Stimulated activated CD4-positive, alpha-beta T cell treated with anti-CD3 and anti-CD28 coated beads, Interleukin-12 subunit alpha, Interleukin-12 subunit beta, amount 100 ng/mL, for 24 hours (primary cell): Measurements from ENCODE around the gene ATP8B1.
"Not testable (repeated sequence)": the region's sequence is repeated elsewhere in the genome, so short reads cannot be mapped to it uniquely, and the experiment has no call there.

Experiments
- DNase-seq, 2 experiments: peaks; one replicate each; pipeline ENCODE4 v3.0.0-alpha.2; 2020; ENCODE audit warnings: low read depth in 2 of 2

ATP8B1 gene

GRCh38 chr18:57719211-57719935, 83.7 kb downstream of the ATP8B1 start:
- DNase-seq, result not testable (repeated sequence)

GRCh38 chr18:57716549-57716948, 86.6 kb downstream of the ATP8B1 start:
- no peak for DNase-seq

GRCh38 chr18:57715671-57716070, 87.4 kb downstream of the ATP8B1 start:
- DNase-seq, result no peak

- no peak for DNase-seq
Observed at GRCh38 chr18:57715073-57715472, 88.0 kb downstream of the ATP8B1 start.

GRCh38 chr18:57710226-57710625, 92.9 kb downstream of the ATP8B1 start:
- DNase-seq, result no peak

GRCh38 chr18:57709335-57709734, 93.8 kb downstream of the ATP8B1 start:
- DNase-seq, result no peak

- no peak for DNase-seq
Observed at GRCh38 chr18:57708288-57708687, 94.8 kb downstream of the ATP8B1 start.

- no peak for DNase-seq
Observed at GRCh38 chr18:57705832-57706595, 97.1 kb downstream of the ATP8B1 start.

- no peak for DNase-seq
Observed at GRCh38 chr18:57705011-57705410, 98.1 kb downstream of the ATP8B1 start.

- DNase-seq, result no peak
Observed at GRCh38 chr18:57698571-57699276, 104.4 kb downstream of the ATP8B1 start.

GRCh38 chr18:57697426-57697825, 105.7 kb downstream of the ATP8B1 start:
- DNase-seq, result no peak

- no peak for DNase-seq
Observed at GRCh38 chr18:57696271-57696670, 106.8 kb downstream of the ATP8B1 start.

GRCh38 chr18:57691363-57691762, 111.8 kb downstream of the ATP8B1 start:
- DNase-seq, result no peak

GRCh38 chr18:57687970-57688369, 115.1 kb downstream of the ATP8B1 start:
- DNase-seq, result no peak

- DNase-seq, result no peak
Observed at GRCh38 chr18:57683470-57683869, 119.6 kb downstream of the ATP8B1 start.

- DNase-seq, result no peak
Observed at GRCh38 chr18:57677262-57678211, 125.6 kb downstream of the ATP8B1 start.

GRCh38 chr18:57674891-57675290, 128.2 kb downstream of the ATP8B1 start:
- DNase-seq, result no peak

- no peak for DNase-seq
Observed at GRCh38 chr18:57670046-57670445, 133.1 kb downstream of the ATP8B1 start.

- DNase-seq, result no peak
Observed at GRCh38 chr18:57668021-57668420, 135.1 kb downstream of the ATP8B1 start.

GRCh38 chr18:57666818-57667497, 136.2 kb downstream of the ATP8B1 start:
- no peak for DNase-seq
